Measurements from ENCODE around the gene ASB7.
"Not testable (repeated sequence)": the region's sequence is repeated elsewhere in the genome, so short reads cannot be mapped to it uniquely, and the experiment has no call there.

ASB7 gene

DNA sequence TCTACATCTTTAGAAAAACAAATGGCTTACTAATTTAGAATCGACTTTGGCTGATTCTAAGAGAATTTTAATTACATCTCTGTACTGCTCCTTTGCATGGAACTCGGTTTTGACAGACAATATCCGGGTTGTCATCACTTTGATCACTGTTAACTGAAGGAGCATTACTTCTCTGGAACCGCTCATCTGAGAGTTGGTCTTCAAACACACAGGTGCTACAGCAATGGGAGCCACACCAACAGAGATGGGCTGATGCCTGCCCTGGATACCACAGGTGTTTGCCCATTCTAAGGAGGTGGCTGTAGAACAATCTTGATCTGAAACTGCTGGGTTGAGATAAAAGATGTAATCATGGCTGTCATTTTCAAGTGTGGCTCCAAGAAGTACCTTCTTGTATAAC lies 22.0 kb upstream of the ASB7 start:
- FAIRE-seq = no peak
- no peak for TF ChIP-seq POLR2A (IDR thresholded peaks at IDR 0.05; ENCODE audit: low read depth, low read length)
- DNase-seq (ENCODE audit: insufficient read length, low spot score) = no peak

- TF ChIP-seq POLR2A (IDR thresholded peaks at IDR 0.05; ENCODE audit: low read depth, low read length) = no peak
- DNase-seq (ENCODE audit: insufficient read length, low spot score) = no peak
- no peak for FAIRE-seq
Measured at GRCh38 chr15:100588638-100589242, 13.6 kb upstream of the ASB7 start.

DNA sequence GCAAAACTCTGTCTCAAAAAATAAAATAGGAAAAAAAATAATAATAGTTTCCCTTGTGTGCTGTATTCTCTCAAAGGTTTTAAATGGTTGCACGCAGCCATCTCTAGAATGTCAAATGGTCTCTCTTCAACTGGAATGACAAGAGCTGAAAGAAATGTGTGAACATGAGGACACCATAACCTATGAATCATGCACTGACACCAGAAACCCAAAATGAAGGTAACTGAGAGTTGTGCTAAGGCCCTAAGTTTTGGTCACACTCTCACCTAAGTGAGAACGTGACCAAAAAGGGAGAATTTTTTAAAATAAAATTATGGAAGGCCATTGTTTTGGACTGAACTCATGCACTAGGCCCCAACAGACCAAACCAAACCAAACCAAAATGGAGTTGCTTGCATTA lies 11.2 kb upstream of the ASB7 start:
- not testable (repeated sequence) for FAIRE-seq; DNase-seq (ENCODE audit: insufficient read length, low spot score)

DNA sequence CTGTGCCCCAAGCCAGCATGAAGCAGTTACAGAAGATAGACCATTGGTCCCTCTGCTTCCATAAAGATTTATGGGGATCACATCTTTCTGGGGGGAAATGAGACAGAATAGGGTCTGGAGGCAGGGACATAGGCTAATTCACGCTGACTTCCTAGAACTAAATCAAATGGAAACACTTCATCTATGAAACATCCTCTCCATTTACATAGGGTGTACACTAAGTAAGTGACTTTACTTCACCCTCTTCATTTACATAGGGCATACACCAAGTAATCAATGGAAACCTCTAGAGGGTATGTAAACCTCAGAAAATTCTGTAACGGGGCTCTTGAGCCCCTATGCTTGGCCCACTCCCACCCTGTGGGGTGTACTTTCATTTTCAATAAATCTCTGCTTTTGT lies 10.6 kb upstream of the ASB7 start:
- no peak for TF ChIP-seq POLR2A (IDR thresholded peaks at IDR 0.05; ENCODE audit: low read depth, low read length)
- DNase-seq (ENCODE audit: insufficient read length, low spot score) (no peak), FAIRE-seq (no peak)

DNA sequence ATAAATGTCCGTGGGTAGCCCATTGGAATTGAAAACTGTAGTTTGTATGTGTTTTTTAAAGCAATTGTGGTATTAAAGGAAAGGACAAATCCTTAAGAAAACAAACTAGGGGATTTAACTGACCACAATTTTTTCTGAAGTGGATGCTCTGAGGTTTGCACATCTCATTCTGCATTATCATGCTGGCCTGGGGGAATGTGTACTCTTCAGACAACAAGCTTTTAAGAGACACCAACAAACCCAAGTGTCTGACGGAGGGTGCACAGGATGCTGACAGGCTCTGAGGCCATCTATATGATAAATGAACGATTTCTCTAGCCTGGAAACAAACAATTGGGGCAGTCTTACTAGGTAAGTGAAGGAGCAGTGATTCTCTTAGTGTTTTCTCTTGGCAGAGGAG lies 9.5 kb upstream of the ASB7 start:
- DNase-seq (ENCODE audit: insufficient read length, low spot score) (no peak), FAIRE-seq (no peak)
- no peak for TF ChIP-seq POLR2A (IDR thresholded peaks at IDR 0.05; ENCODE audit: low read depth, low read length)

DNA sequence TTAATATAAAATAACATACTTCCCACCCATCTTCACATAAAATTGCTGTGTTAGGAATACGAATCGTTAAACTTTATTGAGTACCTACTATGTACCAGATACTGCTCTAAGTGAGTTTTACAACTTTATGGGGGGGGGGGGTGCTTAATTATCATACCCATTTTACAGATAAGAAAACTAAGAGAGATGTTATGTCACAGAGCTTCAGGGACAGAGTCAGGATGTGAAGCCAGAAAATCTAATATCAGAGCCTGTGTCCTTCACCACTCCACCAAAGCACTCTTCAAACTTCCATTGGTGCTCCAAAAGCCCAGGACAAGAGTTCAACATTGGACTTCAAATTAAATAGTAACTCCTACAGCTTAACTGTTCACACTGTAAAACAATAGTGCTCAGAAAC lies 9.0 kb upstream of the ASB7 start:
- no peak for DNase-seq (ENCODE audit: insufficient read length, low spot score)
- no peak for FAIRE-seq
- TF ChIP-seq POLR2A (IDR thresholded peaks at IDR 0.05; ENCODE audit: low read depth, low read length) = no peak

DNA sequence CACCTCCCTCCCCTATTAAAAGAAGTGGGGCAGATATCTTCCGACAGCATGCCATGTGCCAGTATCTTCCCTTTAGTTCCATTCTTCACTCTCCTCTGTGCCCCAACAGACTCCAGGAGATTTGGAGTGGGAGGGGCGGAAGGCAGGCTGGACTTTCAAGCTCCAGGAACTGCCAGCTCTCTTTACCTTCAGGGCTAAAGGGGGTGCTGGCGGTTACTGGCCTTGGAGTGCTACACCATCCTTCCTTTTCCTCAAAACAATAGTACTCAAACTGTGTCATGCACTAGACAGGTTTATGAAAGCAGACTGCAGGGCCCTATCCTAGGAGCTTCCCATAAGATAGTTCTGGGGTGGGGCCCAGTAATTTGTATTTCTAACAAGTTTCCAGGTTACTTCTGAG lies 6.4 kb upstream of the ASB7 start:
- no peak for FAIRE-seq
- no peak for TF ChIP-seq POLR2A (IDR thresholded peaks at IDR 0.05; ENCODE audit: low read depth, low read length)
- no peak for DNase-seq (ENCODE audit: insufficient read length, low spot score)

GRCh38 chr15:100596792-100597191 lies 5.6 kb upstream of the ASB7 start:
- no peak for FAIRE-seq

GRCh38 chr15:100597862-100598261 lies 4.5 kb upstream of the ASB7 start:
- FAIRE-seq (no peak), DNase-seq (ENCODE audit: insufficient read length, low spot score) (no peak)
- TF ChIP-seq POLR2A (IDR thresholded peaks at IDR 0.05; ENCODE audit: low read depth, low read length) = no peak

More at GRCh38 chr15:100596792-100597191, 5.6 kb upstream of the ASB7 start:
- no peak for TF ChIP-seq POLR2A (IDR thresholded peaks at IDR 0.05; ENCODE audit: low read depth, low read length)
- DNase-seq (ENCODE audit: insufficient read length, low spot score) = no peak

- no peak for TF ChIP-seq POLR2A (IDR thresholded peaks at IDR 0.05; ENCODE audit: low read depth, low read length)
- FAIRE-seq = no peak
- DNase-seq (ENCODE audit: insufficient read length, low spot score) = no peak
Measured at GRCh38 chr15:100598655-100599054, 3.7 kb upstream of the ASB7 start.

- DNase-seq (ENCODE audit: insufficient read length, low spot score) (no peak), FAIRE-seq (no peak)
- TF ChIP-seq POLR2A (IDR thresholded peaks at IDR 0.05; ENCODE audit: low read depth, low read length) = no peak
Measured at GRCh38 chr15:100601163-100601562, 1.2 kb upstream of the ASB7 start.

- FAIRE-seq (no peak), DNase-seq (ENCODE audit: insufficient read length, low spot score) (no peak)
- no peak for TF ChIP-seq POLR2A (IDR thresholded peaks at IDR 0.05; ENCODE audit: low read depth, low read length)
Measured at GRCh38 chr15:100601617-100602063, 749 bp upstream of the ASB7 start.

DNA sequence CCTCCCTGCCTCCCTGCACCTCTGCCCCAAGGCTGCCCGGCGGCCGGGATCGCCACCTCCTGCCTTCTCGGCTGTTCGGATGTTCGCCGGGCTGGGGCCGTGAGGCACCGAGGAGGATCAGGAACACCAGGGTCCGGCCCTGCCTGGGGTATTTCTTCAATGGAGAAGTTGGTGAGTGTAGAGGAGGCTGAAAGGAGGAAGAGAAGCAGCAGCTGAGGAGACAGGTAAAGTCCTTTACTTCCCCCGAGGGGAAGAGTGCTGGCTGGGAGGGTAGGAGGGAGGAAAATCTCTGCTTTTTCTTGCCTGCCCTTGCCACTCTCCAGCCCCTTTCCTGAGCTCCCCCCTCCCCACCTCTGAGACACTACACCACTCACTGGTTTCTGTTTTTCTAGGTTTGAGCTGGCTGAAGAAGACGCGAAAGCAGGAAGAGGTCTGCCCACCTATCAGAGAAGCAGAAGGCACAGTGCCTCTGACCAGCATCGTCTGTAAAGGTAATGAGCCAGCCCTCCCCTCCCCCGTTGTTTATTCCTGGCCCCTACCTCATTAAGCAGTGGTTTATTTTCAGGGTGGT lies 519 bp downstream of the ASB7 start:
- DNase-seq (ENCODE audit: insufficient read length, low spot score) (peak; percentile 13), FAIRE-seq (no peak)
- TF ChIP-seq POLR2A (IDR thresholded peaks at IDR 0.05; ENCODE audit: low read depth, low read length) = peak; percentile 5; the same call in 1 of the 2 replicates

GRCh38 chr15:100612539-100612938 lies 10.2 kb downstream of the ASB7 start:
- FAIRE-seq (no peak), DNase-seq (ENCODE audit: insufficient read length, low spot score) (no peak)
- no peak for TF ChIP-seq POLR2A (IDR thresholded peaks at IDR 0.05; ENCODE audit: low read depth, low read length)

DNA sequence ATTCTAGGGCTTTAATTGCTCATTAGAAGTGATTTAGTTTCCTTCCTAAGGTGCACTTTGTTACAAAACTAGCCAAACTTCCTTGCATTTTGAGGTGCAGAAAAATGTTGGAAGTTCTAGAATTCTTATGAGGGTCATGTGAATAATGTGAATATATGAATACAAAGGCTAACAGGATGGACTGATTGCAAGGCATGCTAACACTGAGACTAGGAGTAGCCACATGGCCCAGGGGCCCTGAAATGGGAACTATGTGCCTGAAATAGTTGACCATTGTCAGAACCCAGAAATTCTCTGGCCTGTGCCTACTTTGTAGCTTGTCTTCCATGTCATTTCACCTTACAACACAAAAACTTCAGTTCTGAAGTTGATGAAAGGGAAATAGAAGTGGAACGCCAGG lies 10.8 kb downstream of the ASB7 start:
- no peak for TF ChIP-seq POLR2A (IDR thresholded peaks at IDR 0.05; ENCODE audit: low read depth, low read length)
- no peak for DNase-seq (ENCODE audit: insufficient read length, low spot score)
- no peak for FAIRE-seq

Data from H54 (cell line).